CD4-positive, alpha-beta T cell treated with Interferon gamma for 1 hour (primary cell): ENCODE data around the gene ZNF526.

ENCODE experiments used
- DNase-seq: peaks from one replicate; pipeline ENCODE4 v3.0.0-alpha.2; 2020

Gene ZNF526

DNA sequence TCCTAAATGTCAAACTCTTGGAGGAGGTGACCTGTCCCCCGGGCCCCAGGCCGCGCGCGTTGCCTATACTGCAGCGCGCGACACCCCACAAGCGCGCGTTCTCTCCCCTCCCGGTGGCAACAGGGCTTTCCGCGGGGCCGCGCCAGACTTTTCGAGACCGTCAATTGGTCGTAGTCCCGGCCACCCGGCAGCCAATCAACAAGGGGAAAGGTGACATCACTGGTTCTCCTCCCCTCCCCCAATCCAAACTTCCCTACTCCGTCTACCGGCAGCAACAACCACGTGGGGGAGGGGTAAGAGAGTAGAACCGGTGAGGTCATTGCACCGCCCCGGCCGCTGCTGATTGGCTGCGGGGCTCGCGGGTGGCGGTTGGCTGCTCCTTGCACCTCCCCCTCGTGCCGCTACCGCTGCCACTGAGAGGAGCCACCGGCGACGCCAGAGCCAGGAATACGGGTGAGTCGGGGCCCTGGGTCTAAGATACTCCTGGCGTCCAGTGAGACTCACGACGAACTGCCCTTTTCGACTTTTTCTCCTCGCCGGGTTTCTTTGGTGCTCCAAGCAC lies 48.1 kb downstream of the ZNF526 start:
- DNase-seq: peak; percentile 100

DNA sequence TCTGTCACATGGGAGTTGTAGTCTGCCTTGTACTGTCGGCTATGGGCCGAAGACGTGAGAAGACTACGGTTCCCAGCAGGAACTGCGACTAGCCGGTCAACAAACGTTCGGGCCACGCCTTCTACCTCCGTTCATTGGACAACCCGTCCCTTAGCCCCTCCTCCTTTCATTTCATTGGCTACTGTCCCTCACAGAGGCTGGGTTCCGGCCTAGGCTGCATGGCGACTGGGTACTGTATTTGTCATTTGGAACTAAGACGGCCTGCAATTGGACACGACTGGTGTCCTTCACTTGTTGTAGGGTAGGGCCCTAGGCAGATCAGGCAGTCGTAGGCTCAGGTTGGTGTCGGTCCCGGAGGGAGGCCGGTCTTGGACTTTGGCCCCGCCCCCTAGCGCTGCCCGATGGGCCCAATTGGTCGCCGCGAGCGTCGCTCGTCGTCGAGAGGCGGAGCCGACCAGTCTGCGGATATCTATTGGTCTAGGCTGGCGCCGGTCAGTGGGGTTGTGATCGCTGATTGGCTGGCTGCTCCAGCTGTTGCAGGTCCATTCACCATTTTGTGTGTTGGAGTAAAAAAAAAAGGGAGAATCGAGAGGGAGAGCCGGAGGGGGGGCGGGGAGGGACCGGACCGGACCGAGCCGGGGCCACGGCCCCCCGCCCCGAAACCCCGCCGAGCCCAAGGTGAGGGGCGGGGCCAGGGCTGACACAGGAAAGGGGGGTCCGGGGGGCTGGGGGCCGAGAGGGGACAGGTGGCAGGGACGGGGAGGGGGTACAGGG lies 48.8 kb downstream of the ZNF526 start, which contains the start of gene CIC:
TSS of gene CIC (plus strand) at position 549 of the 774 bp plus-strand sequence. CDS start 2,532 bp downstream, outside the sequence.
- peak; percentile 100 for DNase-seq

- no peak for DNase-seq
Observed at GRCh38 chr19:42269478-42270345, 49.6 kb downstream of the ZNF526 start.

DNA sequence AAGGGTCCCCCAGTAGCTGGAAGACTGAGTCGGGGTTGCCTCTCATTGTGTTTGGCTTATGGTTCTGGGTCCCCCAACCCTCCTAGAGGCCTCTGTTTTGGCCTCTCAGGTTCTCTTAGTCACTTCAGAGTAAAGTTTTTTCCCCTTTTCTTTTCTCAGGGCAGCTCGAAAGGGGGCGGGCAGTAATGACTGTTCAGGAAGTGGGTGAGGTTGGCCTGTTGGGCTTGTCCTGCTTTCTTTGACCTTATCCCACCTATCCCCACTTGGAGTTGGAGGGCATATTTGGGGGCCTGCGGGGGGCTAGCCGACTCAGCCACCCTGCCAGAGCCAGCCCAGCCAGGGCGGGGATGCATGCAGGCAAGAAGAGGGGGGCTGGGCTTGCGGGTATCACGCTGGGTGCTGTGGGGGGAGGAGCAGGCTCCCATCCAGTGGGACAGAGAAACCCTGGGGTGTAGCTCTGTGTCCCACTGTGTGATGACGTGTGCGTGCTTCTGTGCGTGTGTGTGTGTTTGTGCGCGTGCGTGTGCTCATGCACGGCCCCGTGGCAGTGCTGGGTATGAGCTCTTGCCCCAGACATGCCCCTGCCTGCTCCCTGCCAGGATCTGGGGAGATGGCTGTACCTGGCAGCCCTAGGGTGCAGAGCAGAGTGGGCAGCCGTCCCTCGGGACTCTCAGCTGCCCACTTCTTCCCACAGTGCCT lies 50.4 kb downstream of the ZNF526 start:
- peak; percentile 86 for DNase-seq

DNA sequence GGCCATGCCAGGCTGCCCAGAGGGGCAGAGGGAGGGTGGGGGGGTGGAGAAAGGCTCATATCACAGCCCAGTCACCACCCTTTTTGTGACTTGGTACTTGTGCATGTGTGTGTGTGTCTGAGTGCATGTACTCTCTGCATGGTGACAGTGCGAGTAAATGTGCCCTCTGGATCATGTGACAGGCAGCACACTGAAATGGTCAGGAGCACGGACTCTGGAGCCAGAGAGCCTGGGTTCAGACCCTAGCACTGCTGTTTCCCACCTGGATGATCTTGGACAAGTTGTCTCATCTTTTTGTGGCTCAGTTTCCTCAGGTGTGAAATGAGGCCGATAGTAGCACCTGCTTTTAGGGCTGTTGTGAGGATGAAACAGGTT lies 50.9 kb downstream of the ZNF526 start:
- no peak for DNase-seq

DNA sequence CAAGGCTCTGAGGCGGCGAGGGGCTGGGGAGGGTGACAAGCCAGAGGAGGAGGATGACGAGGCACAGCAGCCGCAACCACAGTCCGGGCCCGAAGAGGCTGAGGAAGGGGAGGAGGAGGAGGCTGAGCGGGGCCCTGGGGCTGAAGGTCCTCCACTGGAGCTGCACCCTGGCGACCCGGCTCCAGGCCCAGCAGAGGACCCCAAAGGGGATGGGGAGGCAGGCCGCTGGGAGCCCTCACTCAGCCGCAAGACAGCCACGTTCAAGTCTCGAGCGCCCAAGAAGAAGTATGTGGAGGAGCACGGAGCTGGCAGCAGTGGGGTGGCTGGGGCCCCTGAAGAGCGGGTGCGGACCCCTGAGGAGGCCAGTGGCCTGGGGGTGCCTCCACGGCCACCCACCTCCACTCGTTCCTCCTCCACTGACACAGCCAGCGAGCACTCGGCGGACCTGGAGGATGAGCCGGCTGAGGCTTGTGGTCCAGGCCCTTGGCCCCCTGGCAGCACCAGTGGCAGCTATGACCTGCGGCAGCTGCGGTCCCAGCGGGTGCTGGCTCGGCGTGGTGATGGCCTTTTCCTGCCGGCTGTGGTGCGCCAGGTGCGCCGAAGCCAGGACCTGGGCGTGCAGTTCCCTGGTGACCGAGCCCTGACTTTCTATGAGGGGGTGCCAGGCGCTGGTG lies 51.9 kb downstream of the ZNF526 start:
- DNase-seq: no peak

DNA sequence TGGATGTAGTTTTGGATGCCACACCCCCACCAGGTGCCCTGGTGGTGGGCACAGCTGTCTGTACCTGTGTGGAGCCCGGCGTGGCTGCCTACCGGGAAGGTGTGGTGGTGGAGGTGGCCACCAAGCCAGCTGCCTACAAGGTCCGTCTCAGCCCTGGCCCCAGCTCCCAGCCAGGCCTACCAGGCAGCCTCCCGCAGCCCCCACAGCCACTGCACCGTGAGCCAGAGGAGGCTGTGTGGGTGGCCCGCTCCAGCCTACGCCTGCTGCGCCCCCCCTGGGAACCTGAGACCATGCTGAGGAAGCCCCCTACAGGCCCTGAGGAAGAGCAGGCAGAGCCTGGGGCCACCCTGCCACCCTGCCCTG lies 52.4 kb downstream of the ZNF526 start:
- DNase-seq: no peak

GRCh38 chr19:42272989-42273406 lies 52.9 kb downstream of the ZNF526 start:
- no peak for DNase-seq

- DNase-seq: no peak
Observed at GRCh38 chr19:42273407-42274064, 53.4 kb downstream of the ZNF526 start.

GRCh38 chr19:42274065-42274682 lies 54.1 kb downstream of the ZNF526 start:
- no peak for DNase-seq

- DNase-seq: no peak
Observed at GRCh38 chr19:42275103-42275502, 55.0 kb downstream of the ZNF526 start.

GRCh38 chr19:42275517-42275916 lies 55.4 kb downstream of the ZNF526 start:
- no peak for DNase-seq

DNA sequence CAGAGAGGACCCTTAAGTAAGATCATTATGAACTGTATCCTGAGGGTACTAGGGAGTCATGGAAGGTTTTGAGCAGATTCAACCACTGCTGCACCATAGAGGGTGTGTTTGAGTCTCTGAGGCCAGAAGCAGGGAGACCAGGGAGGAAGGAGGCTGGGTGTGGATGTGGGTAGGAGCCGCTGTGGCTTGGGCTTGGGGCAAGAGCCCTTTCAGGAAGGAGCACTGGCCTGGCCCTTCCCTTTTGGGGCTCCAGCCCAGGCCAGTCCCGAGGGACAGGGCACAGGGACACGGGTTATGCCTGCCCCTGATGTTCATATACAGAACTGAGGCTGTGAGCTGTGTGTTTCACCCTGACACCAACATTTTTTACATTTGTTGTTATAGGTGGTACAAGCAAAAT lies 56.2 kb downstream of the ZNF526 start:
- no peak for DNase-seq

- no peak for DNase-seq
Observed at GRCh38 chr19:42276821-42277220, 56.7 kb downstream of the ZNF526 start.
